GM19372 (cell line): ENCODE results near the gene CAPN12.
A peak's percentile ranks its signal among the peaks of the same experiment; 100 is the strongest.
"Not testable (repeated sequence)": the region's sequence is repeated elsewhere in the genome, so short reads cannot be mapped to it uniquely, and the experiment has no call there.

Source experiments
- ATAC-seq: cut with Tn5 transposase; IDR thresholded peaks from one replicate; pipeline ENCODE4 v1.9.1; 2021; ENCODE audit warnings: mild to moderate bottlenecking, low read depth, moderate library complexity; ENCODE audit not compliant: unreplicated experiment

Gene CAPN12, protein sequence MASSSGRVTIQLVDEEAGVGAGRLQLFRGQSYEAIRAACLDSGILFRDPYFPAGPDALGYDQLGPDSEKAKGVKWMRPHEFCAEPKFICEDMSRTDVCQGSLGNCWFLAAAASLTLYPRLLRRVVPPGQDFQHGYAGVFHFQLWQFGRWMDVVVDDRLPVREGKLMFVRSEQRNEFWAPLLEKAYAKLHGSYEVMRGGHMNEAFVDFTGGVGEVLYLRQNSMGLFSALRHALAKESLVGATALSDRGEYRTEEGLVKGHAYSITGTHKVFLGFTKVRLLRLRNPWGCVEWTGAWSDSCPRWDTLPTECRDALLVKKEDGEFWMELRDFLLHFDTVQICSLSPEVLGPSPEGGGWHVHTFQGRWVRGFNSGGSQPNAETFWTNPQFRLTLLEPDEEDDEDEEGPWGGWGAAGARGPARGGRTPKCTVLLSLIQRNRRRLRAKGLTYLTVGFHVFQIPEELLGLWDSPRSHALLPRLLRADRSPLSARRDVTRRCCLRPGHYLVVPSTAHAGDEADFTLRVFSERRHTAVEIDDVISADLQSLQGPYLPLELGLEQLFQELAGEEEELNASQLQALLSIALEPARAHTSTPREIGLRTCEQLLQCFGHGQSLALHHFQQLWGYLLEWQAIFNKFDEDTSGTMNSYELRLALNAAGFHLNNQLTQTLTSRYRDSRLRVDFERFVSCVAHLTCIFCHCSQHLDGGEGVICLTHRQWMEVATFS

DNA sequence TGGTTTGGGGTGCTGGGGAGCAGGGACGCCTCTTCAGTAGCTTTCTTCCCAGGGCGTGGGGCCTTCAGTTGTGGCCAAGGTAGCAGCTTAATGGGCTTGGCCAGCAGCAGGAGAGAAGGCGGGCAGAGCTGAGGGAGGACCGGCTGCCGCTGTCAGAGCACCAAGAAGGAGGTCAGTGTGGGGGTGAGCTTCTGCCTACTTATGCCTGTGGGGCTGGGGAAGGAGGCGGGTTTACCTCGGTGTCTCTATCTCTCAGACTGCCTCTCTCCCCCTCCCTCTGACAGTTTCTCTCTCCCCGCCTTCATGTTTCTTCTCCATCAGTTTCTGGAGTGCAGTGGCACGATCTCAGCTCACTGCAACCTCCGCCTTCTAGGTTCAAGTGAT, at the start of gene CAPN12:
CAPN12 (minus strand) TSS at position 177 of the 384 bp plus-strand sequence. CDS start 309 bp downstream, outside the sequence.
- ATAC-seq, result no peak

DNA sequence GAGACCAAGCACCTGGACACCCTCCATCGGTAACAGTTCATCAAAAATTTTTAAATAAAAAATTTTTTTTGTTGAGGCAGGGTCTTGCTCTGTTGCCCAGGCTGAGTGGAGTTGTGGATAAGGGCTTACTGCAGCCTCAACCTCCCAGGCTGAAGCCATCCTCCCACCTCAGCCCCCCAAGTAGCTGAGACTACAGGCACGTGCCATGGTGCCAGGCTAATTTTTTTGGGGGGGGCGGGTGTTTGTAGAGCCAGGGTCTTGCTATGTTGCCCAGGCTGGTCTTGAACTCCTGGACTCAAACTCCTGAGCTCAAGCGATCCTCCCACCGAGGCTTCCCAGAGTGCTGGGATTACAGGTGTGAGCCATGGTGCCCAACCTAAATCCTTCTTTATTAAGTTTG, 49.4 kb upstream of the CAPN12 start:
- no peak for ATAC-seq

DNA sequence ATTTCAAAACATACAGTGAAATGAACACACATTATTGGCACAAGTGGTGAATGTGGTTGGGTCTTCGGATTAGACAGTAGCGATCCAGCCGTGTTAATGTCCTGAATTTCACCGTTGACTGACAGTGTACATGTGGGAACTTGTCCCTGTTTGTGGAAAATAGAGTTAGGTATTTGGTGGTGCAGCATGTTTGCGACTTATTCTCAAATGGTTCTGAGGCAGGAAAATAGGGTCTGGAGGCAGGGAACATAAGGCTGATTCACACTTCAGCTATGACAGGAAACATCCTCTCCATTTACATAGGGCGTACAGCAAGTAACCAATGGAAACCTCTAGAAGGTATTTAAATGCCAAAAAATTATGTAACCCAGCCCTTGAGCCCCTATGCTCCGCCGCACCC, 48.9 kb upstream of the CAPN12 start:
- ATAC-seq, result no peak

DNA sequence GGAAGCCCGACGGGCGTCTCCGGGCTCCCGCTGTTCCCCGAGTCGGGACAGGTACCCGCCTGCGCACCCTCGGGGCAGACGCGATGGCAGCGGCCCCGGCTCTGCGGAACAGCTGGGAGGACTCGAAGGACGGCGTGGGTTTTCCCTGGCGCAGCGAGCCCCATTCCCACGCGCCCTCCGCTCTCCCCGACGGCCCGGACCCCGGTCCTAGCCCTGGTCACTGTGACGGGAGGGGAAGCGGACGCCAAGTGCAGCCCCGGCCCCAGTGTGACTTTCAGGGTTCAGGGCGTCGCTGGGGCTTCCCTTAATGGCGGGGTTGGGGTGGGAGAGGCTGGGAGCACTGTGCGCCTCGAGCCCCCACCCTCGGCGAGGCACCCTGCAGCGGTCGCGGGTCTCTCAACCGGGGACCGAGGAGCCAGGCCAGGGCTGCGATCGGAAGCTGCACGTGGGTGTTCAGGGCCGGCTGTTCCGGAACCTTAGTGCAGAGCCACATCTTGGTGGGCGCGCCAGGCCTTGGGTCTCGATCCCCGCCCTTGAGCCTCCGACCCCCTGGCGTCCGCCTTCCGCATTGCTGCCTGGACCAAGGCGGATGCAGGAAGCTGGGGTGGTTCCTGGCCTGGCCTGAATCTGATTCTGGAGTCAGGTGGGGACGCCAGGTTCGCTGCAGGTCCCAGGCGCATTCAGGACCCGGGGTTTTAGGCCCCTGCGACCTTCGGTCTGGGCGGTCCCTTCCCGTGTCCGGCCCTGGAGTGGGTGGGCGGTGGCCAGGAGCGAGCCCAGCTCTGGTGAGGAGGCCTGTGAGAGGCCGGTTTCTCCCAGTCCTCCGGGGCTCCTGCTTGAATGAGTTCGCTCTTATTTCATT, 48.2 kb upstream of the CAPN12 start:
- no peak for ATAC-seq

DNA sequence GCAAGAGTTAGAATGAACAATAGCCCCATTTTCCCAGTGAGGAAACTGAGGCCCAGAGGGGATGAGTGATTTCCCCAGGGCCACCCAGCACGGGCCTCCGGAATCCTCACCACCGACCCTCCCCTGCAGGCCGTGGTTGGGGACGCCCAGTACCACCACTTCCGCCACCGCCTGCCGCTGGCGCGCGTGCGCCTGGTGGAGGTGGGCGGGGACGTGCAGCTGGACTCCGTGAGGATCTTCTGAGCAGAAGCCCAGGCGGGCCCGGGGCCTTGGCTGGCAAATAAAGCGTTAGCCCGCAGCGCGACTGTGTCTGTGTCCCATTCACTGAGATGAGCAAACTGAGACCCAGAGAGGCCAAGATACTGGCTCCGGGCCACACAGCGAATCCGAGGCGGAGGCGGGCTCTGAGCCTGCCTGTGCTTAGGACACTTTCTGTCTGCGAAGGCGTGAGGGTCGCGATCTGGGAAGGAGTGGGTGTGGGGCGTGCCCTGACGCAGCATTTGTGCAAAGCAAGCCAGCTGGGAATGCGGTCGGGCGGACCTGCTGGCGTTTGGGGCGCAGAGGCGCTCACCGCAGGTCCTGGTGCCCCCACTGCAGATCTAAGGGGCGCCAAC, 47.3 kb upstream of the CAPN12 start:
- ATAC-seq, result peak; percentile 79

DNA sequence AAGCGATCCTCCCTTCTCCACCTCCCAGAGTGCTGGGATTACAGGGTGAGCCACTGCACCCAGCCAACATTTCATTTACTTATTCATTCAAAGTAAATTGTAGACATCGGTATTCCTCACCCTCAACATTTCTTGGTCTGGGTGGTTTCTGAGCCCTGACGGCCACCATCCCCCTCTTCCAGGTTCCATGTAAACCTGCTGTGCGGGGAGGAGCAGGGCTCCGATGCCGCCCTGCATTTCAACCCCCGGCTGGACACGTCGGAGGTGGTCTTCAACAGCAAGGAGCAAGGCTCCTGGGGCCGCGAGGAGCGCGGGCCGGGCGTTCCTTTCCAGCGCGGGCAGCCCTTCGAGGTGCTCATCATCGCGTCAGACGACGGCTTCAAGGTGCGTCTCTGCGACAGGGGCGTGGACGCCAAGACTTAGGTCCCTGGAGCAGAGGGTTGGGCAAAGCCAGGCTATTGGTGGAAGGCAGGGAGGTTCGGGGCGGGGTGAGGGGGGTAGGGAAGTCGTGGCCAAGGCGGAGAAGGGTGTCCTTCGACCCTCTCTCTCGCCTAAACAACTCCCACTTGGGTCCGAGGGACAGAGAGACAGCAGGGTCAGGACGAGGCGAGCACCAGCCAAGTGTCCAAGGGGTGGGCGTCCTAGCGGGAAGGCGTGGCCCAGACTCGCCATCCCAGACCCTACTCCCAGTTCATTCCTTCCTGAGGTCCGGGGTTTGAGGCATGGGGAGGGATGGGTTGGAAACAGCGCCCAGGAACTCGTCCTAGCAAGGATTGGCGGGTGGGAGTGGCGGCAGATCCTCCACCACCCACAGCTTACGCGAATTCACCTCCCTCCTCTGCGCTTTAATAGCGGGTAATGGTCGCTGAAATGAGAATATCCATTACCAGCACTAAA, 46.5 kb upstream of the CAPN12 start:
- not testable (repeated sequence) for ATAC-seq

DNA sequence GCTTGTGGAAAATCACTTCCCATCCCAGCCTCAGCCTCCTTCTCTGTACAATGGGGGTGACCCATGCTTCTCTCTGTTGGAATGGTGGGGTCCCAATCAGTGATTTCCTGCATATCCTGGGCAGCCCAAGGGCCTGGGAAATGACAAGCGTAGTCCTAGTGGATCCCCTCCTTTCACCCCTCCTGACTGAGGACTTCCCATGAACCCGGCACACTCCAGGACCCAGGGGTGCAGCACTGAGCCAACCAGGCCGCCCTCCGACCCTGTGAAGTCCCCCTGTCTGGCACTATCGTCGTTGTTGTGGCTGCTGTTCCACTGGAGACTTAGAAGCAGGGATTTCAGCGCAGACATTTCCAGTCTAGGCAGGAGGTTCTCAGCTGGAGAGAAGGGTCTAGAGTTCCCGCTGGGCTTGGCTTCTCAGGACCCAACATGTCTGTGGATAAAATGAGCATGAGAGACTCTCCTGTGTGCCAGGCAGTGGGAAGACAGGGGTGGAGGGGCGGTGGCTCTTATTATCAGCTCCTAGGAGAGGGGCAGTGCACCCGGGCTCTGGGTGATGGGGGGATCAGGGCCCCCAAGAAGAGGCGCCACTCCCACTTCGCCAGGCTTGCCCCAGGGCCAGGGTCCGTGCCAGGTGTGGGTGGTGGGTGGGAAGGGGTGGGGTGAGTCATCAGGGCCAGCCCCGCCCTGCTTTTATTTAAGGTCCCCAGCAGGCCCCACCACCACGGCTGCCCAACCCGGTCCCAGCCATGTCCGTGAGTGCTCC, 44.4 kb upstream of the CAPN12 start, which contains the start of gene LGALS7B:
LGALS7B (plus strand) TSS at position 723 of the 766 bp plus-strand sequence; CDS start at position 750, 27 bp downstream.
- no peak for ATAC-seq

DNA sequence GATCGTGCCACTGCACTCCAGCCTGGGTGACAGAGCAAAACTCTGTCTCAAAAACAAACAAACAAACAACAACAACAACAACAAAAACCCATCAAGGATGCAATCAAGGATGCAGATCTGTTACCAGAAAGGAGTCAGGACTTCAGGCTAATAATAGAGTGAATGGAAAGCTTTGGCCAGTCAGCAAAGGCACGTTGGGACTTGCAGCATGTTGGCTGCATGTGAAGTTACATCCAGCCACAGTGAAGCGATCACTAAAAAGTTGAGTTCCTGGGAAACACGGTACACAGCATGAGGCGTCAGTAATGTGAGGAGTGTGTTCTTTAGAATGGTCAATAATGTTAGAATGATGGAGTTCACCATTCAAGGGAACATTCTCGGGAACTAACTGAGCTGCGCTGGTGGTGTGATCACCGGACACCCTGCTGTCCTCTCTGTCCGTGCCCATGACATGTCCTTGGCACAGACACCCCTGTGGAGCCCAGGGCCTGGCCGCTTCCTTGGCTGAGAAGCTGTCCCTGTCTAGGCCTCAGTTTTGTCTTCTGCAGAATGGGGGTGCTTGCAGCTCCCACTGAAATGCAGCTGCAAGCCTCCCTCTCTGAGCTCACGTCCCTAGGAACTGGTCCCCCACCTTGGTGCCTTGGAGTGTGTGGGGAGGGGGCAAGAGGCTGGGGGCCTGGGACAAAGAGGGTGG, 42.4 kb upstream of the CAPN12 start:
- no peak for ATAC-seq

DNA sequence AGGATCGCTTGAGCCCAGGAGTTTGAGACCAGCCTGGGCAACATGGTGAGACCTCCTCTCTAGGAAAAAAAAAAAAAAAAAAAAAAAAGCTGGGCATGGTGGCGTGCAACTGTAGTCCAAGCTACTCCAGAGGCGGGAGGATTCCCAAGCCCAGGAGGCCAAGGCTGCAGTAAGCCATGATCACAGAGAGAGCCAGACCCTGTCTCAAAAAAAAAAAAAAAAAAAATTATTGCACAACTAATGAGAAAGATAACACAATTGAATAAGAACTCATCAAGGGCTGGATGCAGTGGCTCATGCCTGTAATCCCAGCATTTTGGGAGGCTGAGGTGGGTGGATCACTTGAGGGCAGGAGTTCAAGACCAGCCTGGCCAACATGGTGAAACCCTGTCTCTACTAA, 41.8 kb upstream of the CAPN12 start:
- not testable (repeated sequence) for ATAC-seq

DNA sequence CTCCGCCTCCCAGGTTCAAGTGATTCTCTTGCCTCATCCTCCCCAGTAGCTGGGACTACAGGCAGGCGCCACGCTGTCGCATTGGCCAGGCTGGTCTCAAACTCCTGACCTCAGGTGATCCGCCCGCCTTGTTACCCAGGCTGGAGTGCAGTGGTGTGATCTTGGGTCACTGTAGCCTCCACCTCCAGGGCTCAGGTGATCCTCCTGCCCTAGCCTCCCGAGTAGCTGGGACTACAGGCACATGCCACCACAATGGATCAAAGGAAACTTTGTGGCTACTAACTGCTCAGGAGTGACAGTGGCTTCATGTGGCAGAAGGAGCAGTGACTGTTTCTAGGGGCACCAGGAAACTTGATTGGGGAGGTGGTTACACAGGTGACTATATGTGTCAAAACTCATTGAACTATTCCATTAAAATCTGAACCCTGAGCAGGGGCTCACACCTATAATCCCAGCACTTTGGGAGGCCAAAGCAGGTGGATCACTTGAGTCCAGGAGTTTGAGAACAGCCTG, 41.0 kb upstream of the CAPN12 start:
- ATAC-seq, result no peak

DNA sequence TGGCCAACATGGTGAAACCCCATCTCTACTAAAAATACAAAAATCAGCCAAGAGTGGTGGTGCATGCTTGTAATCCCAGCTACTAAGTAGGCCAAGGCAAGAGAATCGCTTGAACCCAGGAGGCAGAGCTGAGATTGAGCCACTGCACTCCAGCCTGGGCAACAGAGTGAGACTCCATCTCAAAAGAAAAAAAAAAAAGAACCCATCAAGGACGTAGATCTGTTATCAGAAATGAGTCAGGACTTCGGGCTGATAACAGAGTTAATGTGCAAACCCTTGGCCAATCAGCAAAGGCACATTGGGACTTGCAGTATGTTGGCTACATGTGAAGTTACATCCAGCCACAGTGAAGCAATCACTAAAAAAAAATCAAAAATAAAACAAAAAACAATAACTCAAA, 40.0 kb upstream of the CAPN12 start:
- ATAC-seq, result no peak

DNA sequence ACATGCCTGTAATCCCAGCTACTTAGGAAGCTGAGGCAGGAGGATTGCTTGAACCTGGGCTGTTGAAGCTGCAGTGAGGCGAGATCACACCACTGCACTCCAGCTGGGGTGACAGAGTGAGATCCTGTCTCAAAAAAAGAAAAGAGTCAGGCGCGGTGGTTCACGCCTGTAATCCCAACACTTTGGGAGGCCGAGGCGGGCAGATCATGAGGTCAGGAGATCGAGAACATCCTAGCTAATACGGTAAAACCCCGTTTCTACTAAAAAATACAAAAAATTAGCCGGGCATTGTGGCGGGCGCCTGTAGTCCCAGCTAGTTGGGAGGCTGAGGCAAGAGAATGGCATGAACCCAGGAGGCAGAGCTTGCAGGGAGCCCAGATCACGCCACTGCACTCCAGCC, 37.9 kb upstream of the CAPN12 start:
- ATAC-seq, result not testable (repeated sequence)

DNA sequence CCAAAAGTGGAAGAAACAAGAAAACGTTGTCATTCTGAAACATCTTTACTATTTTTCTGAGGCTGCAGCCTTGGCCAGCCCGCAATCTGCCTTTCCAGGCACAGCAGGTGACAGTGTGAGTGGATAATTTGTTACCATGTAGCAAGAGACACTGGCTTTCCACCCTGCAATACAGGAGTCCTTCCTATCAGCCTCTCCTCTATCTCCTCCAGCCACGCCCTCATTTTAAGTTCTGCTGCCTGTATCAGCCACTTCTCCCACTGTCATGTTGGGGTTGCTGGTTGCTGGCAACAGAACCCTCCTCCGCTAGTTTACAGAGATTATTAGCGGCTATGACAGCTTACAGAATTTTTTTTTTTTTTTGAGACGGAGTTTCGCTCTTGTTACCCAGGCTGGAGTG, 36.8 kb upstream of the CAPN12 start:
- ATAC-seq, result no peak

DNA sequence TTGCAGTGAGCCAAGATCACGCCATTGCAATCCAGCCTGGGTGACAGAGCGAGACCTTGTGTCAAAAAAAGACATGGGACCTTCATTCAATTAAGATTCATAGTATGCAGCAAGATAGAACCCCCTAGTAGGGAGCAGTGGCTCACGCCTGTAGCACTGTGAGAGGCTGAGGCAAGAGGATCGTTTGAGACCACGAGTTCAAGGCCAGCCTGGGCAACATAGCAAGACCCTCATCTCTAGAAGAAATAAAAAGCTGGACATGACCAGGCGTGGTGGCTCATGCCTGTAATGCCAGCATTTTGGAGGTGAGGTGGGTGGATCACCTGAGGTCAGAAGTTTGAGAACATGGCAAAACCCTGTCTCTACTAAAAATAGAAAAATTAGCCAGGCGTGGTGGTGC, 36.2 kb upstream of the CAPN12 start:
- no peak for ATAC-seq

DNA sequence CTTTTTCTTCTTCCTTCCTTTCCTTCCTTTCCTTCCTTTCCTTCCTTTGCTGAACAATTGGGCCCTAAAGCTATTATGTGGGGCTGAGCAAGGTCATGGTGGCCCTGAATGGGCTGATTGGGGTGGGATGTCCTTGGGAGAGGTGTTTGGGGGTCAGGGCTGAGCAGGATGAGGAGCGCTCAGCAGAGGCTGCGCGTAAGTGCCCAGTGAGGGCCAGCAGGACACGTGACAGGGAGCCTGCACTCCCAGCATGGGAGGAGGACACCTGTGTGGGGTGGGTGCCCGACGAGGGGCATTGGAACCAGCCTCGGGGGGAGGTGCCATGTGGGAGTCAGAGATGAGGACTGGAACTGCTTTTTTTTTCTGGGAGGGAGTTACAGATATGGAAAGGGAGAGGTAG, 34.5 kb upstream of the CAPN12 start:
- ATAC-seq, result no peak

DNA sequence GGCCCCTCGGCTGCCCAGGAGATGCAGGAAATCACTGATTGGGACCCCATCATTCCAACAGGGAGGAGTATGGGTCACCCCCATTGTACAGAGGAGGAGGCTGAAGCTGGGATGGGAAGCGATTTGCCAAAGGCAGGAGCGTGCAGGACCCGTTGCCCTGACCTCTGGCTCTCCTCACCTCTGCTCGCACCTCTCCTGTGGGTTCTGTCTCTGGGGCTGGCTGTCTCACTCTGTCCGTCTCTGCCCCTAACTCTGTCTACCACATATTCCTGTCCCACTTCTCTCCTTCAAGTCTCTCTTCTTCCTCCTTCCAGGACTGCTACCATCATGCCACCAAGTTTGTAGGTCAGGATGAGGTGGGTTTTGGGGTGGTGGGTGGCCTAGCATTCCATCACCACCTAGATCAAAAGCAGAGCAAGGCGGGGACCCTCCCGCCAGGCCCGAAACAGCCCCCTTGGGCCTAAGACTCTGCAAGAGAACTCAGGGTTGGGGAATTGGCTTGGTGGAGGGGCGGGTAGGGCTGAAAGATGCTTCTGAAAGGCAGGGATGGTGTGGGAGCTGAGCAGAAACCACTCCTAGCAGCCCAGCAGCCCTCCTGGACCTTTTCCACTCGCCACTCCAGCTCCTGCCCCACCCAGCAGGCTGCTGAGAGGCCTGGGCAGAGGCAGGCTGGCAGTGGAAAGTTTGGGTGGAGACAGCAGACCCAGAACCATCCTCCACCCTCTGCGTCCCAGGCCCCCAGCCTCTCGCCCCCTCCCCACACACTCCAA, 30.1 kb upstream of the CAPN12 start:
- ATAC-seq, result no peak

DNA sequence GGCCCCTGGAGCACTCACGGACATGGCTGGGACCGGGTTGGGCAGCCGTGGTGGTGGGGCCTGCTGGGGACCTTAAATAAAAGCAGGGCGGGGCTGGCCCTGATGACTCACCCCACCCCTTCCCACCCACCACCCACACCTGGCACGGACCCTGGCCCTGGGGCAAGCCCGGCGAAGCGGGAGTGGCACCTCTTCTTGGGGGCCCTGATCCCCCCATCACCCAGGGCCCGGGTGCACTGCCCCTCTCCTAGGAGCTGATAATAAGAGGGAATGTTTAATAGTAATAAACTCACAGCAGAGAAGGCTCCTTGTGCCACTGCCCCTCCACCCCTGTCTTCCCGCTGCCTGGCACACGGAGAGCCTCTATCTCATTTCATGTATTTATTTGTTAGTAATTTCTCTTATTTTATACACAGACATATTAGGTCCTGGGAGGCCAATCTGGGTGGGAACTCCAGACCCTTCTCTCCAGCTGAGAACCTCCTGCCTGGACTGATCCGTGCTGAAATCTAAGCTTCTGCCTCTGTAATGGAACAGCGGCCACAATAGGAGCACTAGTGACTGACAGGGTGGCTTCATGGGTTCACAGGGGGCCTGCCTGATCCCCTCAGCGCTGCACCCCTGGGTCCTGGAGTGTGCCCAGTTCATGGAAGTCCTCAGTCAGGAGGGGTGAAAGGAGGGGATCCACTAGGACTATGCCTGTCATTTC, 29.3 kb upstream of the CAPN12 start, which contains the start of gene LGALS7:
LGALS7 (minus strand) TSS at position 49 of the 709 bp plus-strand sequence; CDS start at position 24, 25 bp downstream.
- no peak for ATAC-seq
